HG03095 (cell line): Measurements from ENCODE around the gene PRR5.

Source experiments
- ATAC-seq: cut with Tn5 transposase; IDR thresholded peaks from one replicate; pipeline ENCODE4 v1.9.1; 2021; ENCODE audit warnings: moderate library complexity; ENCODE audit not compliant: unreplicated experiment

Gene PRR5

GRCh38 chr22:44754998-44755397 lies 53.0 kb downstream of the PRR5 start:
- ATAC-seq, result no peak

- ATAC-seq, result no peak
Observed at GRCh38 chr22:44755417-44755816, 53.4 kb downstream of the PRR5 start.

GRCh38 chr22:44755956-44756361 lies 54.0 kb downstream of the PRR5 start:
- no peak for ATAC-seq

GRCh38 chr22:44758344-44758973 lies 56.5 kb downstream of the PRR5 start:
- ATAC-seq, result no peak

- ATAC-seq, result no peak
Observed at GRCh38 chr22:44759001-44759400, 57.0 kb downstream of the PRR5 start.

GRCh38 chr22:44759430-44760310 lies 57.7 kb downstream of the PRR5 start:
- ATAC-seq, result no peak

- no peak for ATAC-seq
Observed at GRCh38 chr22:44760476-44760875, 58.5 kb downstream of the PRR5 start.

- ATAC-seq, result no peak
Observed at GRCh38 chr22:44761025-44761424, 59.0 kb downstream of the PRR5 start.

GRCh38 chr22:44764373-44764772 lies 62.4 kb downstream of the PRR5 start:
- ATAC-seq, result no peak

GRCh38 chr22:44764974-44765373 lies 63.0 kb downstream of the PRR5 start:
- ATAC-seq, result no peak

- ATAC-seq, result no peak
Observed at GRCh38 chr22:44765571-44766285, 63.7 kb downstream of the PRR5 start.

- ATAC-seq, result no peak
Observed at GRCh38 chr22:44773082-44773481, 71.1 kb downstream of the PRR5 start.

- no peak for ATAC-seq
Observed at GRCh38 chr22:44775862-44776261, 73.9 kb downstream of the PRR5 start.

- ATAC-seq, result no peak
Observed at GRCh38 chr22:44776605-44777363, 74.8 kb downstream of the PRR5 start.

GRCh38 chr22:44777364-44777755 lies 75.4 kb downstream of the PRR5 start:
- ATAC-seq, result no peak

GRCh38 chr22:44780876-44781449 lies 79.0 kb downstream of the PRR5 start:
- no peak for ATAC-seq

GRCh38 chr22:44782363-44782963 lies 80.5 kb downstream of the PRR5 start:
- ATAC-seq, result no peak

- no peak for ATAC-seq
Observed at GRCh38 chr22:44783091-44783490, 81.1 kb downstream of the PRR5 start.

- ATAC-seq, result no peak
Observed at GRCh38 chr22:44783581-44783980, 81.6 kb downstream of the PRR5 start.

GRCh38 chr22:44786136-44786535 lies 84.1 kb downstream of the PRR5 start:
- no peak for ATAC-seq
